Activated naive CD4-positive, alpha-beta T cell treated with anti-CD3 and anti-CD28 coated beads, Interleukin-2, amount 50 U/mL, for 72 hours (primary cell): Measurements from ENCODE around the gene PRLH. TPM values are rescaled to one million over a fixed set of nuclear protein-coding genes. Genes with fewer than 3 reads are reported as not detected.
"Not testable (repeated sequence)": the region's sequence is repeated elsewhere in the genome, so short reads cannot be mapped to it uniquely, and the experiment has no call there.

ENCODE experiments used
- ATAC-seq, 2 donors: fragments of 150-1000 bp; cut with Tn5 transposase; 2 replicates each; pipeline ENCODE4 v1.10.0; 2021; ENCODE audit warnings: mild to moderate bottlenecking in 2 of 2, moderate library complexity in 2 of 2
- DNase-seq, 2 donors: peaks; one replicate each; pipeline ENCODE4 v3.0.0; 2021 to 2022; ENCODE audit warnings: low spot score in 2 of 2
- H3K27ac Mint-ChIP-seq, 2 donors: one replicate each; pipeline ENCODE4 v1.8.0; 2022; ENCODE audit warnings: mild to moderate bottlenecking in 2 of 2, mixed read lengths in 2 of 2
- H3K36me3 Mint-ChIP-seq, 2 donors: one replicate each; pipeline ENCODE4 v1.8.0; 2022; ENCODE audit warnings: mixed read lengths in 2 of 2
- H3K9me3 Mint-ChIP-seq, 2 donors: one replicate each; pipeline ENCODE4 v1.8.0; 2022; ENCODE audit warnings: mixed read lengths in 2 of 2
- total RNA-seq, 2 donors: library from RNA; stranded (reverse); gene quantifications; one replicate each; pipeline ENCODE4 v1.2.3, GENCODE V29; 2022

PRLH gene
- total RNA-seq, 2 donors from 2014 or later: not detected

- no peak for ATAC-seq
- Mint-ChIP-seq H3K36me3 (no peaks in the 10 kb centered on the region), H3K27ac (no peak overlapping the region), H3K9me3 (no peaks in the 10 kb centered on the region)
- no peak for DNase-seq
These were observed 21.8 kb downstream of the PRLH start for GRCh38 chr2:237588044-237588696.

GRCh38 chr2:237590272-237591140, 24.1 kb downstream of the PRLH start, which contains the start of gene RAB17:
Gene RAB17, minus strand, starts transcription at chr2:237590734. Its CDS starts 4,580 bp downstream, at chr2:237586154.
- Mint-ChIP-seq H3K9me3 (no peaks in the 10 kb centered on the region), H3K27ac (peak within 1 kb of the TSS in 1 of 2 donors; percentile 16), H3K36me3 (no peaks in the 10 kb centered on the region)
- no peak for DNase-seq
- peak in 1 of 2 donors; percentile 59 for ATAC-seq

- H3K36me3 Mint-ChIP-seq: no peaks in the 10 kb centered on the region
- ATAC-seq: peak in 1 of 2 donors; percentile 29
- H3K9me3 Mint-ChIP-seq: no peaks in the 10 kb centered on the region
- H3K27ac Mint-ChIP-seq: peak overlapping the region in 1 of 2 donors; percentile 16
- no peak for DNase-seq
These were observed 24.9 kb downstream of the PRLH start for GRCh38 chr2:237591141-237591881.

- ATAC-seq: no peak
- Mint-ChIP-seq H3K9me3 (no peaks in the 10 kb centered on the region), H3K27ac (no peak overlapping the region), H3K36me3 (no peaks in the 10 kb centered on the region)
- no peak for DNase-seq
These were observed 26.1 kb downstream of the PRLH start for GRCh38 chr2:237592425-237592980.

GRCh38 chr2:237593036-237593435, 26.7 kb downstream of the PRLH start:
- H3K9me3 Mint-ChIP-seq: no peaks in the 10 kb centered on the region
- H3K27ac Mint-ChIP-seq: no peak overlapping the region
- DNase-seq (no peak), ATAC-seq (no peak)
- no peaks in the 10 kb centered on the region for H3K36me3 Mint-ChIP-seq

GRCh38 chr2:237593596-237594320, 27.4 kb downstream of the PRLH start:
- no peaks in the 10 kb centered on the region for H3K36me3 Mint-ChIP-seq
- no peak overlapping the region for H3K27ac Mint-ChIP-seq
- no peak for DNase-seq
- no peaks in the 10 kb centered on the region for H3K9me3 Mint-ChIP-seq
- no peak for ATAC-seq

- DNase-seq (no peak), ATAC-seq (no peak)
- no peaks in the 10 kb centered on the region for H3K36me3 Mint-ChIP-seq
- H3K27ac Mint-ChIP-seq: no peak overlapping the region
- H3K9me3 Mint-ChIP-seq: no peaks in the 10 kb centered on the region
These were observed 28.1 kb downstream of the PRLH start for GRCh38 chr2:237594514-237594871.

- not testable (repeated sequence) for H3K9me3 Mint-ChIP-seq, DNase-seq, H3K36me3 Mint-ChIP-seq, ATAC-seq
- peak overlapping the region in 1 of 2 donors; percentile 74 for H3K27ac Mint-ChIP-seq
These were observed 29.6 kb downstream of the PRLH start for GRCh38 chr2:237595829-237596519.

- Mint-ChIP-seq H3K36me3 (no peaks in the 10 kb centered on the region), H3K9me3 (no peaks in the 10 kb centered on the region), H3K27ac (peak overlapping the region in 1 of 2 donors; percentile 74)
- no peak for DNase-seq
- no peak for ATAC-seq
These were observed 30.3 kb downstream of the PRLH start for GRCh38 chr2:237596520-237597195.

- peak overlapping the region in 1 of 2 donors; percentile 86 for H3K27ac Mint-ChIP-seq
- no peaks in the 10 kb centered on the region for H3K9me3 Mint-ChIP-seq
- ATAC-seq (no peak), DNase-seq (no peak)
- no peaks in the 10 kb centered on the region for H3K36me3 Mint-ChIP-seq
These were observed 31.1 kb downstream of the PRLH start for GRCh38 chr2:237597196-237598145.

- peak overlapping the region in 1 of 2 donors; percentile 65 for H3K27ac Mint-ChIP-seq
- H3K9me3 Mint-ChIP-seq: no peaks in the 10 kb centered on the region
- DNase-seq: no peak
- no peaks in the 10 kb centered on the region for H3K36me3 Mint-ChIP-seq
- no peak for ATAC-seq
These were observed 32.3 kb downstream of the PRLH start for GRCh38 chr2:237598468-237599208.

- H3K9me3 Mint-ChIP-seq: no peaks in the 10 kb centered on the region
- no peak overlapping the region for H3K27ac Mint-ChIP-seq
- ATAC-seq (no peak), DNase-seq (no peak)
- no peaks in the 10 kb centered on the region for H3K36me3 Mint-ChIP-seq
These were observed 33.2 kb downstream of the PRLH start for GRCh38 chr2:237599465-237600110.

- Mint-ChIP-seq H3K36me3 (no peaks in the 10 kb centered on the region), H3K9me3 (no peaks in the 10 kb centered on the region), H3K27ac (peak overlapping the region in 1 of 2 donors; percentile 5)
- ATAC-seq (no peak), DNase-seq (no peak)
These were observed 34.0 kb downstream of the PRLH start for GRCh38 chr2:237600205-237600846.
